Ovary (tissue), 3 donors: Measurements from ENCODE around the gene FARP2.

Experiments
- EP300 ChIP-seq: sonication (generic); formaldehyde crosslinking; IDR thresholded peaks from one replicate; pipeline ENCODE4 v1.6.1; 2017; ENCODE audit warnings: antibody characterized with exemption
- TF ChIP-seq, protein P1 (sequence below), 3 donors: fragments of 450-650 bp in 2 of 3; fragments of 200-600 bp in 1 of 3; IDR thresholded peaks; one replicate each; pipeline versions ENCODE4 v1.5.1 to v1.8.0; 2016 to 2022; ENCODE audit warnings: antibody characterized with exemption in 3 of 3, mild to moderate bottlenecking in 1 of 3
- donor health status: DM: no; HTN: no; CAD: no.

GRCh38 chr2:241531161-241531722 is 175.2 kb downstream of the FARP2 start:
- TF ChIP-seq, protein P1, sequence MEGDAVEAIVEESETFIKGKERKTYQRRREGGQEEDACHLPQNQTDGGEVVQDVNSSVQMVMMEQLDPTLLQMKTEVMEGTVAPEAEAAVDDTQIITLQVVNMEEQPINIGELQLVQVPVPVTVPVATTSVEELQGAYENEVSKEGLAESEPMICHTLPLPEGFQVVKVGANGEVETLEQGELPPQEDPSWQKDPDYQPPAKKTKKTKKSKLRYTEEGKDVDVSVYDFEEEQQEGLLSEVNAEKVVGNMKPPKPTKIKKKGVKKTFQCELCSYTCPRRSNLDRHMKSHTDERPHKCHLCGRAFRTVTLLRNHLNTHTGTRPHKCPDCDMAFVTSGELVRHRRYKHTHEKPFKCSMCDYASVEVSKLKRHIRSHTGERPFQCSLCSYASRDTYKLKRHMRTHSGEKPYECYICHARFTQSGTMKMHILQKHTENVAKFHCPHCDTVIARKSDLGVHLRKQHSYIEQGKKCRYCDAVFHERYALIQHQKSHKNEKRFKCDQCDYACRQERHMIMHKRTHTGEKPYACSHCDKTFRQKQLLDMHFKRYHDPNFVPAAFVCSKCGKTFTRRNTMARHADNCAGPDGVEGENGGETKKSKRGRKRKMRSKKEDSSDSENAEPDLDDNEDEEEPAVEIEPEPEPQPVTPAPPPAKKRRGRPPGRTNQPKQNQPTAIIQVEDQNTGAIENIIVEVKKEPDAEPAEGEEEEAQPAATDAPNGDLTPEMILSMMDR (IDR thresholded peaks at IDR 0.05): no peak
- TF ChIP-seq EP300: no peak
